ENCODE data around the gene NTRK3. TPM values are rescaled to one million over a fixed set of nuclear protein-coding genes. Genes with fewer than 3 reads are reported as not detected.

NTRK3 gene
- total RNA-seq, 5 donors from 2014 or later (not counting 1 experiment from before 2014, with no cell fraction given) = not detected

DNA sequence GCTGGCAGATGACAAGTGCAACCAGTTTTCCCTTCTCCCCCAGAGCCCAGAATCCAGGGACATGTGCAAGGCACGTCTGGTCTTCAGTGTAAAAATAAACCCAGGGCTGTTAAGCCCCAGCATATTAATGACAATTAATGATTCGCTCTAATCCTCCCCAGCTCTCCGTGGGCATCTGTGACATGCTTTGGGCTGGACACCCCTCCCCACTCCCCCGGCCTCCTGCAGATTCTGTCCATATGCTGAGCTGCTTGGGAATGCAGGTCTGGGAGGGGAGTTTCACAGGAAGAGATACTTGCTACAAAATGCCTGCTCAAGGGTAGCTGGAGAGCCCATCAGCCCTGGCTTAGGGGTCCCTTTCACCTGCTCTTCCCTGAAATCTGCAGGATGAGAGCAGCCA is 43.0 kb upstream of the NTRK3 start:
- ChIA-PET POLR2A (no interaction called here), CTCF (no interaction called here)
- H3K36me3 Mint-ChIP-seq = no peaks in the 10 kb centered on the region
- H3K9me3 Mint-ChIP-seq = no peaks in the 10 kb centered on the region
- 33% methylated on average over 1 of the region's 4 CpGs for WGBS (ENCODE audit: insufficient coverage)
- no peaks in the 10 kb centered on the region for H3K4me1 ChIP-seq (ENCODE audit: control insufficient read depth in 1 of 2, extremely low read depth in 1 of 2, insufficient read depth in 2 of 2, low read length in 2 of 2)
- no peaks in the 10 kb centered on the region for H3K9me3 ChIP-seq
- H3K4me3 Mint-ChIP-seq = no peak overlapping the region
- H3K27me3 Mint-ChIP-seq = peaks cover 7 to 16% of the 10 kb centered on the region in 2 donors
- H3K27me3 ChIP-seq (replicated peaks in 1 of 2; ENCODE audit: control insufficient read depth in 2 of 2, extremely low read depth in 1 of 2, insufficient read depth in 2 of 2, low read length in 1 of 2) = peaks cover 0 to 13% of the 10 kb centered on the region in 2 experiments
- ATAC-seq (replicated peaks in 1 of 4) (no peak), DNase-seq (no peak)
- no peaks in the 10 kb centered on the region for H3K36me3 ChIP-seq (ENCODE audit: control insufficient read depth in 2 of 2, extremely low read depth in 1 of 2, insufficient read depth in 1 of 2, low read length in 1 of 2)
- H3K4me3 ChIP-seq (ENCODE audit: control insufficient read depth in 1 of 2, extremely low read depth in 1 of 2, low read length in 1 of 2) = no peak overlapping the region
- no peaks in the 10 kb centered on the region for H3K4me1 Mint-ChIP-seq
- no peak overlapping the region for H3K27ac ChIP-seq (ENCODE audit: low read length)
- no peak overlapping the region for H3K27ac Mint-ChIP-seq

DNA sequence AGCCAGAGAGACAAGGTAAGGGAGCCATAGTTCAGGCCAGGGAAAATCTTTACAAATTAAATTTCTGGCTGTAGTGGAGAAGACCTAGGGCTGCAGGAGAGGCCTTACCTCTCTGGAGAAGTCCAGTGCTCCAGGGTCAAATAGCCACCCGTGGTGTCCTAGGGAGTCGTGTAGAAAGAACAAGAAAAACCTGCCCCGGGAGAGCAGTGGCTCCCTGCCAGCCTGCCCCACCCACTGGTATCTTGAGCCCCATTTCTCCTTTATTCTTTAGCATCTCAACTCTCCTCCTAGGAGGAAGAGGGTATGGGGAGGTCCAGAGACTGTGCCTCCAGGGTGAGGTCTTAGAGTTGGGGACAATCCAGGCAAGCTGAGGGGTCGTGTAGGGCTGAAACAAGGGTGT is 32.1 kb upstream of the NTRK3 start:
- H3K4me3 Mint-ChIP-seq = no peak overlapping the region
- CTCF ChIA-PET = no interaction called here

DNA sequence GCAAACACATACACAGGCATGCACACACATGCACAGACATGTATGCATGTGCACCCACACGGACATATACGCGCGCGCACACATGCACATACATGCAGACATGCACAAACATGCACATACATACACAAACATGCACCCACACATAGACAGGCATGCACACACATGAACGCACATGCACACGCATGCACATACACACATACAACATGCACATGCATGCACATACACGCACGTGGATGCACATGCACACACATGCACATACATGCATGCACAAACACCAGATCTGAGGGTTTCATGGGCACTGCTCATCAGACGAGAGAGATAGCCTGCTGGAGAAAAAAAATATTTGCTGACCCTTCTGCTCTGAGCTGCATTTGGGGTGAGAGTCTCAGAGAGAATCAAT is 31.7 kb upstream of the NTRK3 start:
- no peaks in the 10 kb centered on the region for H3K4me1 ChIP-seq (ENCODE audit: control insufficient read depth in 1 of 2, extremely low read depth in 1 of 2, insufficient read depth in 2 of 2, low read length in 2 of 2)

More for the DNA sequence above, 32.1 kb upstream of the NTRK3 start:
- H3K36me3 Mint-ChIP-seq = no peaks in the 10 kb centered on the region
- Histone ChIP-seq H3K36me3 (ENCODE audit: control insufficient read depth in 2 of 2, extremely low read depth in 1 of 2, insufficient read depth in 1 of 2, low read length in 1 of 2) (no peaks in the 10 kb centered on the region), H3K27ac (ENCODE audit: low read length) (no peak overlapping the region), H3K27me3 (replicated peaks in 1 of 2; ENCODE audit: control insufficient read depth in 2 of 2, extremely low read depth in 1 of 2, insufficient read depth in 2 of 2, low read length in 1 of 2) (peaks cover 2 to 32% of the 10 kb centered on the region in 2 experiments), H3K9me3 (no peaks in the 10 kb centered on the region), H3K4me1 (ENCODE audit: control insufficient read depth in 1 of 2, extremely low read depth in 1 of 2, insufficient read depth in 2 of 2, low read length in 2 of 2) (no peaks in the 10 kb centered on the region), H3K4me3 (ENCODE audit: control insufficient read depth in 1 of 2, extremely low read depth in 1 of 2, low read length in 1 of 2) (no peak overlapping the region)
- H3K27ac Mint-ChIP-seq = no peak overlapping the region
- WGBS (ENCODE audit: insufficient coverage) = 67% methylated on average over 1 of the region's 4 CpGs
- H3K9me3 Mint-ChIP-seq = no peaks in the 10 kb centered on the region
- no peak for DNase-seq
- POLR2A ChIA-PET = no interaction called here
- no peak for ATAC-seq (replicated peaks in 1 of 4)
- H3K4me1 Mint-ChIP-seq = no peaks in the 10 kb centered on the region
- H3K27me3 Mint-ChIP-seq = peaks cover 28 to 29% of the 10 kb centered on the region in 2 donors

DNA sequence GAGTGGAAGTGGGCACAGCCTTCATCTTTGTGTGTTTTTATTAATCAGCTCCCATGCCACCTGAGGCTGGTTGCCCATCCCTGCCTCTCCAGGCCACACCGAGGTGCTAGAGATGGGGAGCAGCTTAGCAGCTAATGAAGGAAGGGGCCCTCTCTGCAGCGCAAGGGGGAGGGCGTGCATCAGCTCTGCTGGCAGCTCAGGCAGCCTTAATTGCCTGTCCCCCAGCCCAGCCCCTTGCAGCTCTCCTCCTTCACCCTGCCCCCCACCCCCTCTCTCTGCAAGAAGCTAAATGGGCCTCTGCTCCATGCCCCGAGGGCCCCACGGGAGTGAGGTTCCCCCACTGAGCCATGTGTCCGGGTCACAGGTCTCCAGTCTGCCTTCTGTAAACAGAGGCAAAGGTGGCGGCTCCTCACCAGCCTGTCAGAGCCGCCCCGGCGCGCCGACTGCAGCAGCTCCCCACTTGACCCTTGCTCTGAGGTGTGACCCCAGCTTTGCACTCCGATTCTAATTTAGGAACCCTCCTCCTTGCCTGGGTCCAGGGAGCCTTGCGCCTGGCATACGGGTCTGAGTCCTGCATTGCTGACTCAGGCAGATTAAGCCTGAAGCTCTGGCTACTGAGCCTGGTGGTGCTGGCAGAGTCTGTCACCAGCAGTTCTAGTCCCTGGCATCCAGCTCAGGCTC is 27.9 kb upstream of the NTRK3 start:
- DNase-seq (no peak), ATAC-seq (replicated peaks in 1 of 4) (no peak)
- Histone ChIP-seq H3K36me3 (ENCODE audit: control insufficient read depth in 2 of 2, extremely low read depth in 1 of 2, insufficient read depth in 1 of 2, low read length in 1 of 2) (no peaks in the 10 kb centered on the region), H3K27me3 (replicated peaks in 1 of 2; ENCODE audit: control insufficient read depth in 2 of 2, extremely low read depth in 1 of 2, insufficient read depth in 2 of 2, low read length in 1 of 2) (peaks cover 4 to 39% of the 10 kb centered on the region in 2 experiments), H3K4me1 (ENCODE audit: control insufficient read depth in 1 of 2, extremely low read depth in 1 of 2, insufficient read depth in 2 of 2, low read length in 2 of 2) (no peaks in the 10 kb centered on the region), H3K27ac (ENCODE audit: low read length) (no peak overlapping the region), H3K4me3 (ENCODE audit: control insufficient read depth in 1 of 2, extremely low read depth in 1 of 2, low read length in 1 of 2) (no peak overlapping the region), H3K9me3 (no peaks in the 10 kb centered on the region)
- H3K4me1 Mint-ChIP-seq = no peaks in the 10 kb centered on the region
- H3K27ac Mint-ChIP-seq = no peak overlapping the region
- peaks cover 44 to 54% of the 10 kb centered on the region in 2 donors for H3K27me3 Mint-ChIP-seq
- H3K36me3 Mint-ChIP-seq = no peaks in the 10 kb centered on the region
- no peak overlapping the region for H3K4me3 Mint-ChIP-seq
- ChIA-PET POLR2A (no interaction called here), CTCF (interaction anchor here in 1 of 2 donors (0.5 kb wide), 1 partner anchor 9 kb away, joined by 3 read pairs; no protein-coding TSS in a partner anchor)
- no peaks in the 10 kb centered on the region for H3K9me3 Mint-ChIP-seq
- WGBS (ENCODE audit: insufficient coverage) = 15% methylated on average over 15 of the region's 15 CpGs

More for the DNA sequence above, 31.7 kb upstream of the NTRK3 start:
- H3K36me3 Mint-ChIP-seq = no peaks in the 10 kb centered on the region
- no peak overlapping the region for H3K4me3 Mint-ChIP-seq
- ChIA-PET POLR2A (no interaction called here), CTCF (no interaction called here)
- H3K9me3 Mint-ChIP-seq = no peaks in the 10 kb centered on the region
- 88% methylated on average over 9 of the region's 10 CpGs for WGBS (ENCODE audit: insufficient coverage)
- H3K27ac Mint-ChIP-seq = no peak overlapping the region
- H3K36me3 ChIP-seq (ENCODE audit: control insufficient read depth in 2 of 2, extremely low read depth in 1 of 2, insufficient read depth in 1 of 2, low read length in 1 of 2) = no peaks in the 10 kb centered on the region
- no peak for DNase-seq
- no peak overlapping the region for H3K4me3 ChIP-seq (ENCODE audit: control insufficient read depth in 1 of 2, extremely low read depth in 1 of 2, low read length in 1 of 2)
- H3K27me3 Mint-ChIP-seq = peaks cover 33 to 34% of the 10 kb centered on the region in 2 donors
- H3K9me3 ChIP-seq = no peaks in the 10 kb centered on the region
- peaks cover 2 to 37% of the 10 kb centered on the region in 2 experiments for H3K27me3 ChIP-seq (replicated peaks in 1 of 2; ENCODE audit: control insufficient read depth in 2 of 2, extremely low read depth in 1 of 2, insufficient read depth in 2 of 2, low read length in 1 of 2)
- no peak for ATAC-seq (replicated peaks in 1 of 4)
- no peak overlapping the region for H3K27ac ChIP-seq (ENCODE audit: low read length)
- no peaks in the 10 kb centered on the region for H3K4me1 Mint-ChIP-seq

DNA sequence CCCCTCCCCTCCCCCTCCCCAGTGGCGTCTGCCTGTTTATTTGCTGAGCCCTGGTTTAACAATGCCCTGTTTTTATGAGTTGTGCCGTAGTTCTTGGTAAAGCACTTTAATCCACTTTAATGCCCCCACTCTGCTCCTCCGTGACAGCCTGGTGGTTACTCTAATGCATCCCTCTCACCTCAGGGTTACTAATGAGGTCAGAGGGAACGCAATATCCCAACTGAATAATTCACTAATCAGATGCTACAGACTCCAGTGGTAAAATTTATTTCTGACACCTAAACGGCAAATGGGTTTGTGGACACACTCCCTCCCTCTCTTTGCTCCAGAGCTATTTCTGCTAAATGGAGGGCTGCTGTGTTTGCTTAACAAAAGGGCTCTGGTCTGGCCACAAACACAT is 26.1 kb upstream of the NTRK3 start:
- no peaks in the 10 kb centered on the region for H3K4me1 ChIP-seq (ENCODE audit: control insufficient read depth in 1 of 2, extremely low read depth in 1 of 2, insufficient read depth in 2 of 2, low read length in 2 of 2)
- peaks cover 44 to 58% of the 10 kb centered on the region in 2 donors for H3K27me3 Mint-ChIP-seq
- no peak overlapping the region for H3K27ac Mint-ChIP-seq
- H3K4me3 Mint-ChIP-seq = no peak overlapping the region
- no peaks in the 10 kb centered on the region for H3K36me3 ChIP-seq (ENCODE audit: control insufficient read depth in 2 of 2, extremely low read depth in 1 of 2, insufficient read depth in 1 of 2, low read length in 1 of 2)
- H3K27me3 ChIP-seq (replicated peaks in 1 of 2; ENCODE audit: control insufficient read depth in 2 of 2, extremely low read depth in 1 of 2, insufficient read depth in 2 of 2, low read length in 1 of 2) = peaks cover 4 to 26% of the 10 kb centered on the region in 2 experiments
- H3K4me3 ChIP-seq (ENCODE audit: control insufficient read depth in 1 of 2, extremely low read depth in 1 of 2, low read length in 1 of 2) = no peak overlapping the region
- H3K9me3 ChIP-seq = no peaks in the 10 kb centered on the region
- DNase-seq = no peak
- no peak overlapping the region for H3K27ac ChIP-seq (ENCODE audit: low read length)
- ChIA-PET CTCF (no interaction called here), POLR2A (no interaction called here)
- ATAC-seq (replicated peaks in 1 of 4) = no peak
- no peaks in the 10 kb centered on the region for H3K9me3 Mint-ChIP-seq
- H3K4me1 Mint-ChIP-seq = no peaks in the 10 kb centered on the region
- no peaks in the 10 kb centered on the region for H3K36me3 Mint-ChIP-seq
- WGBS (ENCODE audit: insufficient coverage) = 45% methylated on average over 2 of the region's 5 CpGs

DNA sequence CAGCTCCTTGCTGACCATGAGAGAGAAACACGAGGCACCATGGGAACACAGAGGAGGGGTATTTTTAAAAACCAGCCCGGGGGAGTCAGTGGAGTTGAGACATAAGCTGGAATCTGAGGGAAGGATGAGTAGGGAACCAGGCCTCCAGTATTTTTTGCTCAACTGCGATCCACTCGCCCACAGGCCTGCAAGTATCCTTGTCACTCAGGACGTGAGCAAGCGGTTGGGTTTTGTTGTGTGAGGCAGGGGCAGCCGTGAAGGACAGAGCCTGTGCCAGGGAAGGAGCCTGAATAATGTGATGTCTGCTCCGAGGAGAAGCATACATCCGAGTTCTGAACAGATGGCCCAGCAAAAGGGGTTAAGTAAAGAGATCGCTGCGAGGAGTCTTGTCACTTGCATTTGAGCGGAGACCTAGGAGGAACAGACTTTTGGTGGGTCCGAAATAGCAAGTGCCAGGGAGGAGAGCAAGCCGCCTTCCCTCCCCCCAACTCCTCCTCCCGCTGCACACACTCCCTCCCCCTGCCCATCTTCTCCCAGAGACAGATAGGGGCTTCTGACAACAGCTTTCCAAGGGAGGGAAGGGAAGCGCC is 20.4 kb upstream of the NTRK3 start:
- no peak for DNase-seq
- H3K4me3 ChIP-seq (ENCODE audit: control insufficient read depth in 1 of 2, extremely low read depth in 1 of 2, low read length in 1 of 2) = no peak overlapping the region
- Mint-ChIP-seq H3K4me3 (no peak overlapping the region), H3K9me3 (no peaks in the 10 kb centered on the region), H3K27ac (no peak overlapping the region), H3K4me1 (no peaks in the 10 kb centered on the region), H3K27me3 (peaks cover 17 to 23% of the 10 kb centered on the region in 2 donors), H3K36me3 (no peaks in the 10 kb centered on the region)
- no peaks in the 10 kb centered on the region for H3K4me1 ChIP-seq (ENCODE audit: control insufficient read depth in 1 of 2, extremely low read depth in 1 of 2, insufficient read depth in 2 of 2, low read length in 2 of 2)
- 59% methylated on average over 13 of the region's 16 CpGs for WGBS (ENCODE audit: insufficient coverage)
- peaks cover 2 to 15% of the 10 kb centered on the region in 2 experiments for H3K27me3 ChIP-seq (replicated peaks in 1 of 2; ENCODE audit: control insufficient read depth in 2 of 2, extremely low read depth in 1 of 2, insufficient read depth in 2 of 2, low read length in 1 of 2)
- no peak for ATAC-seq (replicated peaks in 1 of 4)
- no peaks in the 10 kb centered on the region for H3K36me3 ChIP-seq (ENCODE audit: control insufficient read depth in 2 of 2, extremely low read depth in 1 of 2, insufficient read depth in 1 of 2, low read length in 1 of 2)
- ChIA-PET POLR2A (no interaction called here), CTCF (interaction anchor here in 1 of 2 donors (1.1 kb wide), 1 partner anchor 10 kb away, joined by 3 read pairs; no protein-coding TSS in a partner anchor)
- H3K9me3 ChIP-seq = no peaks in the 10 kb centered on the region
- H3K27ac ChIP-seq (ENCODE audit: low read length) = no peak overlapping the region
